Upper lobe of right lung (tissue), 1 donor: ENCODE results near the gene YTHDF1. TPM values are rescaled to one million over a fixed set of nuclear protein-coding genes. Genes with fewer than 3 reads are reported as not detected.
"Not testable (repeated sequence)": the region's sequence is repeated elsewhere in the genome, so short reads cannot be mapped to it uniquely, and the experiment has no call there.

Experiments
- ATAC-seq: fragments of 200-7000 bp; cut with Tn5 transposase; one replicate; pipeline ENCODE4 v1.9.1; 2020; ENCODE audit warnings: mild to moderate bottlenecking, moderate library complexity
- DNase-seq: peaks from one replicate; pipeline ENCODE4 v3.0.0-alpha.2; 2020
- H3K27ac ChIP-seq: fragments of 200-600 bp; one replicate; pipeline ENCODE4 v1.8.0; 2022
- H3K27me3 ChIP-seq: fragments of 200-600 bp; one replicate; pipeline ENCODE4 v1.8.0; 2022; ENCODE audit warnings: mild to moderate bottlenecking
- H3K36me3 ChIP-seq: fragments of 200-600 bp; one replicate; pipeline ENCODE4 v1.8.0; 2022
- H3K4me1 ChIP-seq: fragments of 200-600 bp; one replicate; pipeline ENCODE4 v1.8.0; 2022
- H3K4me3 ChIP-seq: fragments of 200-600 bp; one replicate; pipeline ENCODE4 v1.8.0; 2022; ENCODE audit warnings: mild to moderate bottlenecking
- H3K9me3 ChIP-seq: fragments of 200-600 bp; one replicate; pipeline ENCODE4 v1.8.0; 2022
- CTCF ChIP-seq: fragments of 200-600 bp; IDR thresholded peaks from one replicate; pipeline ENCODE4 v1.8.0; 2022; ENCODE audit warnings: antibody characterized with exemption
- intact Hi-C: fragments of 100-400 bp; cut with DNase I; formaldehyde crosslinking; loops from one replicate; pipeline ENCODE4 v1.11.0; 2022
- total RNA-seq: library from RNA; stranded (reverse); fragmentation: NEBNext Ultra II Directional; extraction: Animal tissue kit (Norgen Biotek cat#: 25700); gene quantifications from one replicate; pipeline ENCODE4 v1.2.1, GENCODE V29; 2021
- donor health status: DM: no; HTN: yes; CAD: no; lungs with severe emphysema.

The YTHDF1 gene
- total RNA-seq, 1 donor from 2014 or later = 36.9 TPM

GRCh38 chr20:63160641-63161175 is 55.2 kb downstream of the YTHDF1 start:
- no peaks in the 10 kb centered on the region for H3K4me1 ChIP-seq
- no peaks in the 10 kb centered on the region for H3K36me3 ChIP-seq
- no peak overlapping the region for H3K27ac ChIP-seq
- H3K27me3 ChIP-seq = peaks cover 34% of the 10 kb centered on the region
- TF ChIP-seq CTCF = no peak
- DNase-seq = no peak
- no peaks in the 10 kb centered on the region for H3K9me3 ChIP-seq
- intact Hi-C loops = no loop called here
- no peak for ATAC-seq
- H3K4me3 ChIP-seq = no peak overlapping the region

- intact Hi-C loops = no loop called here
- no peak for ATAC-seq
- H3K4me3 ChIP-seq = no peak overlapping the region
- no peak overlapping the region for H3K27ac ChIP-seq
- H3K27me3 ChIP-seq = peaks cover 35% of the 10 kb centered on the region
- no peaks in the 10 kb centered on the region for H3K36me3 ChIP-seq
- no peaks in the 10 kb centered on the region for H3K4me1 ChIP-seq
- no peak for DNase-seq
- no peak for TF ChIP-seq CTCF
- H3K9me3 ChIP-seq = no peaks in the 10 kb centered on the region
These were observed 55.9 kb downstream of the YTHDF1 start for GRCh38 chr20:63159826-63160640.

- H3K36me3 ChIP-seq, H3K4me1 ChIP-seq, H3K4me3 ChIP-seq, H3K27ac ChIP-seq, DNase-seq, H3K9me3 ChIP-seq, ATAC-seq, intact Hi-C loops: not testable (repeated sequence)
- peaks cover 28% of the 10 kb centered on the region for H3K27me3 ChIP-seq
These were observed 56.7 kb downstream of the YTHDF1 start for GRCh38 chr20:63159251-63159650.

GRCh38 chr20:63158845-63159244 is 57.1 kb downstream of the YTHDF1 start:
- Histone ChIP-seq H3K9me3 (no peaks in the 10 kb centered on the region), H3K27ac (no peak overlapping the region), H3K36me3 (no peaks in the 10 kb centered on the region), H3K27me3 (peaks cover 30% of the 10 kb centered on the region), H3K4me3 (no peak overlapping the region), H3K4me1 (no peaks in the 10 kb centered on the region)
- DNase-seq (no peak), ATAC-seq (no peak)
- intact Hi-C loops = no loop called here
- TF ChIP-seq CTCF = no peak

- H3K4me1 ChIP-seq = no peaks in the 10 kb centered on the region
- DNase-seq (no peak), ATAC-seq (no peak)
- no peak overlapping the region for H3K4me3 ChIP-seq
- no peaks in the 10 kb centered on the region for H3K36me3 ChIP-seq
- intact Hi-C loops = no loop called here
- no peaks in the 10 kb centered on the region for H3K9me3 ChIP-seq
- TF ChIP-seq CTCF = no peak
- H3K27ac ChIP-seq = no peak overlapping the region
- H3K27me3 ChIP-seq = peaks cover 29% of the 10 kb centered on the region
These were observed 57.6 kb downstream of the YTHDF1 start for GRCh38 chr20:63158352-63158751.

- H3K36me3 ChIP-seq, ATAC-seq, H3K9me3 ChIP-seq, H3K27ac ChIP-seq, H3K4me3 ChIP-seq, DNase-seq, intact Hi-C loops, H3K4me1 ChIP-seq: not testable (repeated sequence)
- peaks cover 33% of the 10 kb centered on the region for H3K27me3 ChIP-seq
These were observed 58.5 kb downstream of the YTHDF1 start for GRCh38 chr20:63157431-63157830.
